GM19099 (cell line): Measurements from ENCODE around the gene RBM8A.

Source experiments
- POLR2A ChIP-seq: IDR thresholded peaks from 3 replicates; pipeline ENCODE4 v1.6.1; 2011; ENCODE audit warnings: low read depth; ENCODE audit not compliant: insufficient read length; ENCODE audit errors: extremely low read depth

RBM8A gene

GRCh38 chr1:145901312-145902021, 25.8 kb downstream of the RBM8A start:
- TF ChIP-seq POLR2A = no peak

- no peak for TF ChIP-seq POLR2A
Observed at GRCh38 chr1:145898756-145899155, 28.5 kb downstream of the RBM8A start.

GRCh38 chr1:145897969-145898368, 29.3 kb downstream of the RBM8A start:
- TF ChIP-seq POLR2A = no peak

GRCh38 chr1:145895471-145895870, 31.8 kb downstream of the RBM8A start:
- no peak for TF ChIP-seq POLR2A

- no peak for TF ChIP-seq POLR2A
Observed at GRCh38 chr1:145893306-145894055, 33.8 kb downstream of the RBM8A start.

- TF ChIP-seq POLR2A = no peak
Observed at GRCh38 chr1:145892486-145893087, 34.7 kb downstream of the RBM8A start.

GRCh38 chr1:145891587-145892485, 35.4 kb downstream of the RBM8A start:
- no peak for TF ChIP-seq POLR2A

- no peak for TF ChIP-seq POLR2A
Observed at GRCh38 chr1:145891143-145891542, 36.1 kb downstream of the RBM8A start.

GRCh38 chr1:145889722-145890121, 37.6 kb downstream of the RBM8A start:
- TF ChIP-seq POLR2A = no peak

GRCh38 chr1:145887631-145888030, 39.7 kb downstream of the RBM8A start:
- TF ChIP-seq POLR2A = no peak

- no peak for TF ChIP-seq POLR2A
Observed at GRCh38 chr1:145886816-145887215, 40.5 kb downstream of the RBM8A start.

- TF ChIP-seq POLR2A = no peak
Observed at GRCh38 chr1:145886390-145886789, 40.9 kb downstream of the RBM8A start.

- no peak for TF ChIP-seq POLR2A
Observed at GRCh38 chr1:145885738-145886287, 41.5 kb downstream of the RBM8A start, which contains the start of gene ANKRD35. Gene ANKRD35, minus strand, starts transcription at chr1:145885866. Its CDS starts 108 bp downstream, at chr1:145885758.

GRCh38 chr1:145884675-145885074, 42.6 kb downstream of the RBM8A start:
- TF ChIP-seq POLR2A = no peak
